Bone marrow (tissue), 2 donors: ENCODE data around the gene NPTX2.
"Not testable (repeated sequence)": the region's sequence is repeated elsewhere in the genome, so short reads cannot be mapped to it uniquely, and the experiment has no call there.

Source experiments
- DNase-seq, 2 donors: peaks; one replicate each; lab custom pipeline; 2025; lab: John Stamatoyannopoulos, UW

NPTX2 gene, protein sequence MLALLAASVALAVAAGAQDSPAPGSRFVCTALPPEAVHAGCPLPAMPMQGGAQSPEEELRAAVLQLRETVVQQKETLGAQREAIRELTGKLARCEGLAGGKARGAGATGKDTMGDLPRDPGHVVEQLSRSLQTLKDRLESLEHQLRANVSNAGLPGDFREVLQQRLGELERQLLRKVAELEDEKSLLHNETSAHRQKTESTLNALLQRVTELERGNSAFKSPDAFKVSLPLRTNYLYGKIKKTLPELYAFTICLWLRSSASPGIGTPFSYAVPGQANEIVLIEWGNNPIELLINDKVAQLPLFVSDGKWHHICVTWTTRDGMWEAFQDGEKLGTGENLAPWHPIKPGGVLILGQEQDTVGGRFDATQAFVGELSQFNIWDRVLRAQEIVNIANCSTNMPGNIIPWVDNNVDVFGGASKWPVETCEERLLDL

DNA sequence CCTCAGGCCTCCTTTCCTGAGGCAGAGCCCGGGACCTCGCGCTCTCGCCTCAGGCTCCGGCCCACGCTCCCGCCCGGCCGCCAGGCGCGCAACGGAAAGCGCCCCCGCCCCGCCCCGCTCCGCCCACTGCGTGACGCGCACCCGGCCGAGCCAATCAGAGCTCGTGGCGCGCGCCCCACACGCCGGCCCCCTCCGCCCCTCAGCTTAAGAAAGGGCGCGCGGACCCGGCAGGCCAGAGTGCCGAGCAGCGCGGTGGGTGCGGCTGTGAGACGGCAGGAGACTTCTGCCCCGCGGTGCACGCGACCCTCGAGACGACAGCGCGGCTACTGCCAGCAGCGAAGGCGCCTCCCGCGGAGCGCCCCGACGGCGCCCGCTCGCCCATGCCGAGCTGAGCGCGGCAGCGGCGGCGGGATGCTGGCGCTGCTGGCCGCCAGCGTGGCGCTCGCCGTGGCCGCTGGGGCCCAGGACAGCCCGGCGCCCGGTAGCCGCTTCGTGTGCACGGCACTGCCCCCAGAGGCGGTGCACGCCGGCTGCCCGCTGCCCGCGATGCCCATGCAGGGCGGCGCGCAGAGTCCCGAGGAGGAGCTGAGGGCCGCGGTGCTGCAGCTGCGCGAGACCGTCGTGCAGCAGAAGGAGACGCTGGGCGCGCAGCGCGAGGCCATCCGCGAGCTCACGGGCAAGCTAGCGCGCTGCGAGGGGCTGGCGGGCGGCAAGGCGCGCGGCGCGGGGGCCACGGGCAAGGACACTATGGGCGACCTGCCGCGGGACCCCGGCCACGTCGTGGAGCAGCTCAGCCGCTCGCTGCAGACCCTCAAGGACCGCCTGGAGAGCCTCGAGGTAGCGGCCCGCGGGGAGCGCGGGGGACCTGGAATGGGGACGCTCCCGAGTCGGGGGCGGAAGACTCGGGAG, at the start of gene NPTX2:
Gene NPTX2 (plus strand): TSS at position 235 of the 909 bp plus-strand sequence. CDS start 177 bp downstream, at position 412.
- no peak for DNase-seq

DNA sequence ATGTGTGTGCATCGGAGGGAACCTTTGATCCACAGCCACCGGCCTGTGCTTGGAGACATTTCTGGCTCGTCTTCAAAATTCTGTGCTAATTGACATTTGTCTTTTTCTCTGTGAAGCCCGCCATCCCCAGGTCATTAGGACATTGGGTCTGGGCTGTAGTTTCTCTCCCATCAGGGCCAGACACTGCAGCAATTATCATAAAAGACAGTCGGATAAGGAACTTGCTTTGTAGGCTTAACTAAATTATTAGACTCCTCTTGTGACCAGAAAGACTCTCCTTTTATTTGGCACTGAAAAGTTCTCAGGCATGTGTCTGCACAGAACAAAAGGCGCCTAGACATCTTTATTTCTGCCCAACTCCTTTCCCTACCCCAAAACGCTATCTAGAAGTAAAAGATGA, 49.1 kb upstream of the NPTX2 start:
- DNase-seq: no peak

DNA sequence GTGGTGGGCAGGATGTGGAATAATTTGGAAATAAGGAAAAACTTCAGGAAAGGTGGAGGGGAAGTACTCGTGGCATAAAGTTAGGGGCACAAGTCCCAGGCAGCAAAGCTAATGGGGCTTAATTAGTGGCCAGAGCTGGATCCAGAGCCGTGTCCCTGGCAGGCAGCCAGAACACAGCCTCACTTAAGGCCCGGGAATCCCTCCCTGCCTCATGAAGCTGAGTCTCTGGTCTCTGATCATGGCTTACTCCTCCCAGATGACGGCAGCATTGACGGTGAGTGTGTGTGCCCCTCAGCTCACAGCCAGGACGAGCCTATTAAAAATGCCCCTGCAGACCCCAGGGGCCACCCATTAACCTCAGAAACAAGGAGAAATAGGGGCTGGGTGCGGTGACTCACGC, 48.2 kb upstream of the NPTX2 start:
- DNase-seq: no peak

DNA sequence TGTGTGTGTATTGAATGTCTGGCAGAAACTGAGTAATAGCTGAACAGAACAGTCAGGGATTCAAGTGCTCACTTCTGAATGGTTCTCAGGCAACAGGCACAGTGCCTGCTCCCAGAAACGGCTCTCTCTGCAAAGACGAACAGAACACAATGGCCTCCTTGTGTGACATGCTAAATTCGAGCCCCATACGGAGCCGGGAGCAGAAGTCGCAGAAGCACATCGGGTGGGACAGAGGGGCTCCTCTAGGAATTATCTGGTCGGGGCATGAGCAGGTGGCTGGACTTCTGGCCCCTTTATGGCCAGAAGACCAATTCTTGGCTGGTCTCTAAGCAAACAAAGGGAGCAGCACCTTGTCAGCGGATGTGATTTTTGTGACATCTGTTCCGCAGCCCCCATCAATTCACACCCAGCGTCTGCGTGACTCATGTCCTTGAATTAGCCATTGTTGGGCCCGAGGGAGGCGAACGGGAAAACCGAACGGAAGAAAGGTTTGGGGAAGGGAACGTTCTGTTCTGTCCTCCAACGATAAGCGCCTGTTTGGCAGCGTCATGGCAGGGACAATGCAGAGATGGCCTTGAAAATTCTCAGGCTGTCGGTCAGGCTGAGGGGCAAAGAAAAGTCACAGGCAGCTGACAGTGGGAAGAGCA, 47.3 kb upstream of the NPTX2 start:
- no peak for DNase-seq

DNA sequence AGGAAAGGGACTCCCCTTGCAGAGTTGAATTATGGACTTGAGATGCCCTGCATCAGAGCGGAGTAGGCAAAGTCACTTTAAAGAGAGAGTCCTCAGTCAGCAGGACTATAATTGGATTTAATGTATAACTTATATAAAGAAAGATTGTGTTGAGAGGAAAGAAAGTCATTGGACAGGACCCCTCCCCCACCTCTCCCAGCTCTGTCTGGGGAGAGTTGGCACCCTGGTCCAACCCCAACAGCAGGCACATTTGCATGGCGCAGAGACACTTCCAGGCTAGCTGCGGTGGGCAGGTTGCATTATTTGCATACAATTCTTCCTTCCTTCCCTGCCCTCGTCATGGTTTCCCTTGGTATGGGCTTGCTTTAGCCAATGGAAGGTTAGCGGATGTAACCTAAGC, 46.1 kb upstream of the NPTX2 start:
- DNase-seq: no peak

DNA sequence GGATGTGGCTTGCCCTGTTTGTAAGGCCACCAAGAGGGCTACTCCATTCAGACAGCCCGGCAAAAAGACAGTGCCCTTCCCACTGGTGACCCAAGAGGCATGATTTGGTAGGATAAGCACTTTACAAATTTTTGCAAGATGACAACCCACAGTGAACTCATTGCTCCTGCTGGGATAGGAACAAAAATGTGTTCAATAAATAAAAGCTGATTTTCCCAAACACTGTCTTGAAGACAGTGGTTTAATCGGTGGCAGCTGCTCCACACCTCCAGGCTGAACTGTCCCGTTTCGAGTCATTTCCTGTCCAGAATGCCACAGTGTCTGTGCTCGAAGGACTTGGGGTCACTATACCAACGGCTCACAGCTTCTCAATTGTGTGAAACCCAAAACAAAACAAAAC, 45.1 kb upstream of the NPTX2 start:
- DNase-seq: no peak

DNA sequence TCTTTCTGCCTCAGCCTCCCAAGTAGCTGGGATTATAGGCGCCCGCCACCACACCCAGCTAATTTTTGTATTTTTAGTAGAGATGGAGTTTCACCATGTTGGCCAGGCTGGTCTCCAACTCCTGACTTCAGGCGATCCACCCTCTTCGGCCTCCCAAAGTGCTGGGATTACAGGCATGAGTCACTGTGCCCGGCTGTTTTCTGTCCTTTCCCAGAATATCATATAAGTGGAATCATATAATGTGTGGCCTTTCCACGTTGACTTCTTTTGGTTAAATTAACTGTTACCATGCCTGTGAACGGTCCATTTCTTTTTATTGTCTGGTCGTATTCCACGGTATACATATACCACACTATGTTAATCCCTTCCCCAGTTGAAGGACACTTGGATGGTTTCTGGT, 44.4 kb upstream of the NPTX2 start:
- not testable (repeated sequence) for DNase-seq

DNA sequence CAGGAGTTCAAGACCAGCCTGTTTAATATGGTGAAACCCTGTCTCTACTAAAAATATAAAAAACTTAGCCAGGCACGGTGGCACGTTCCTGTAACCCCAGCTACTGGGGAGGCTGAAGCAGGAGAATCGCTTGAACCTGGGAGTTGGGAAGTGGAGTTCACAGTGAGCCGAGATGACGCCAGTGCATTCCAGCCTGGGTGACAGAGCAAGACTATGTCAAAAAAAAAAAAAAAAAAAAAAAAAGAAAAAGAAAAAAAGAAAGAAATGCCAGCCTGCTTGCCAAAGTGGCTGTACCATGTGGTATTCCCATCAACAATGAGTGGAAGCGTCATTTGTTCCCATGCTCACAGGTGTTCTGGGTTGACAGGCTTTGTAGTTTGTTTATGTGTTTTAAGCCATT, 43.3 kb upstream of the NPTX2 start:
- no peak for DNase-seq

DNA sequence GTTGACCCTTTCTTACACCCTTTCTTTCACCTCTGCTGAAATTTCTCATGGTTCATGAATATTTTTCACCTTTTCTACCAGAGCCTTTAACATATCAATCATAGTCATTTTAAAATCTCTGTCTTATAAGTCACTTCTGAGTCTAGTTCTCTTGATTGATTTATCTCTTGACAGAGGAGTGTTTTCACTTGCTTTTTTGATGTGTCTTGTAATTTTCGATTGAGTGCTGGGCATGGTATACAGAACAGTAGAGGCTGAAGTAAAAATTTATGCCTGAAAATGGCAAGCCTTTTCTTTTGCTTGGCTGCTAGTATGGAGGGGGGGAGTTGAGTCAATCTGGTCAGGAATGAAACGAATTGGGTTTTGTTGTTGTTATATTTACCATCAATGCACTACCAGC, 41.2 kb upstream of the NPTX2 start:
- no peak for DNase-seq

DNA sequence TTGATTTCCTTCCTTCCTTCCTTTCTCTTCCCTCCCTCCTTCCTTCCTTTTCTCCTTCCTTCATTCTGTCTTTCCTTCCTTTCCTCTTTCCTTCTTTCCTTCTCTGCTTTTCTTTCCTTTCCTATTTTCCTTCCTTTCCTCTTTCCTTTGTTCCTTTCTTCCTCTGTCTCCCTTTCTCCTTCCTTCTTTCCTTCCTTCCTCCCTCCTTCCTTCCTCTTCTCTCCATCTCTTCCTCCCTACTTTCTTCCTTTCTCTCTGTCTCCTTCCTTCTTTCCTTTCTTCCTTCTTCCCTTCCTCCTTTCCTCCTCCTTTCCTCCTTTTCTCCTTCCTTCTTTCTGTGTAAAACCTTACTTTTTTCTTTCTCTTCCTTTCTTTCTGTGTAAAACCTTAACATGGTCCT, 32.3 kb upstream of the NPTX2 start:
- no peak for DNase-seq

DNA sequence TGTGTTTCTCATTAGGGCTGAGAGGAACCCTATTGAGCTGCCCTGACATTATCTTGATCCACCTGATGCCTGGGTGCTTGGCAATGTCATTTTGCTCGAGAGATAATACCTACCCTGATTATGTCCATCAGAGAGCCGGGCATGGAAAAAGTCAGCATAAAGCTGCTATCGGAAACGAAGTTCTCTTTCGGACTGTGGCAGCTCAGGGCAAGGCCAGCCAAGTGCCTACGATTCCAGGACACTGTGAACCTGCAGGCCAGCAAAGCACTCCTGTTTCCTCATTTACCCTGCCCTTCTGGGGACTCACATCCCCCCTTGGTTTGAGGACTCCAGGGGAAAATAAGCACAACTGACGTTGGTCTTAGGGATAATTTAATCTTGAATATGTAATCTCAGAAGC, 25.2 kb upstream of the NPTX2 start:
- DNase-seq: no peak

DNA sequence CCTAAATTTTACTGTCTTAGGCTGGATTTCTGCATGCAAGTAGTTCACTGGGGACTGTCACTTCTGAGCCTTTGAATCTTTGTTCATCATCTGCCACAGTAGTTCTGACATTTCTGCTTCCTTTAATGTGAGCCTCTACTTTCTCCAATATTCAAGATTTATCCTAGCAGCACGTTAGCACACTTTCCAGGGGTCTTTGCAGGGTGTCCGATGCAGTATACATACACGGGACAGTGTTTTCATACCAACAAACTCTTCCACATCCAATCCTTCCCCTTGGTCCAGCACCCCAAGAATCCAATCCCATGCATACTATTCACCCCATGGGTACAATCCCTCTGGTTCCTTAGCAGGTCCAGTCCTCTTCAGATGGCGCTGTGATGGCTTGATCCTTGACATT, 22.7 kb upstream of the NPTX2 start:
- DNase-seq: no peak

DNA sequence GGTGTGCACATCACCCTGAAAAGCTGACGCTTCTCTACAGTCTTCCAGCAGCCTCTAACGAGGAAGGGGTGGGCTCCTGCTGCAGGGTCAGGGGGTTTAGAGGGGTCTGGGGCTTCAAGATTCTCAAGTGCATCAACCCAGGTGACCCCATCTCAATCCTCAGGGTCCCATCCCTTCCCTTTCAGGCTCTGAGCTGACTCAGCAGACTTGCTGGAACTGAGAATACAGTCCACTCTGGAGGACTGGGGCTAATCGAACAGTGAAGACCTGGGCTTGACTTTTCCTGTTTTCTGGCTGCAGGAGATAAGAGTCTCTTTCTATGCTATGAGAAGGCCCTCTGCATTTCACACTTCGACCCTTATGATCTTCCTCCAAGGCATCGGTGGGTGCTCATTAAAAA, 22.3 kb upstream of the NPTX2 start:
- no peak for DNase-seq

DNA sequence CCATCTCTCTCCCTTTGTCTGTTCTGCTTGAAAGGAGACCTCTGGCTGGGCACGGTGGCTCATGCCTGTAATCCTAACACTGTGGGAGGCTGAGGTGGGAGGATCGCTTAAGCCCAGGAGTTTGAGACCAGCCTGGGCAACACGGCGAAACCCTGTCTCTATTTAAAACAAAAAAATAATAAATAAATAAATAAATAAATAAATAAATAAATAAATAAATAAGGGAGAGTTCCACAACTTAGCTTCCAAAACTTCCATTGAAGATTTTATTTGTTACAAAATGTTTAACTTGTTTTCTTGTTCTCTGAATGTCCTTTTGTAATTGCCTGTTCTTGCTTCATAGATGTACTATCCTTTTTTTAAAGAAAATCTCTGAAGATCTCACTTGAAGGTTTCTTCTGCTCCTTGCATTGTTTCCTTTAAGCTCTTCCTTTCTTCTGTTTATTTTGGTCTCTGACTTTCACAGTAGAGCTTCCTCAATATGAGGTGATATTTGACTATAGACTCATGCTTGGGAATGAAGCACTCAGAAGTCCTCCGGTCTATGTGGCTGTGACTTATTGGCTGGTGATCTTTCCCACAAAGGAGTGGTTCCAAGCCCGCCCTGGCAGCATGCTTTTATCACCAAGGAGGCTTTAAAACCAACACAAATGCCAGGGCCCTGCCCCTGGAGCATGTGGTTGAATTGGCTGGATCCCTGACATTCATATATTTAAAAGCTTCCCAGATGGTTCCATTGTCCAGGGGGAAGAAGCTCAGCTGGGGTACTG, 18.1 kb upstream of the NPTX2 start:
- DNase-seq: no peak

DNA sequence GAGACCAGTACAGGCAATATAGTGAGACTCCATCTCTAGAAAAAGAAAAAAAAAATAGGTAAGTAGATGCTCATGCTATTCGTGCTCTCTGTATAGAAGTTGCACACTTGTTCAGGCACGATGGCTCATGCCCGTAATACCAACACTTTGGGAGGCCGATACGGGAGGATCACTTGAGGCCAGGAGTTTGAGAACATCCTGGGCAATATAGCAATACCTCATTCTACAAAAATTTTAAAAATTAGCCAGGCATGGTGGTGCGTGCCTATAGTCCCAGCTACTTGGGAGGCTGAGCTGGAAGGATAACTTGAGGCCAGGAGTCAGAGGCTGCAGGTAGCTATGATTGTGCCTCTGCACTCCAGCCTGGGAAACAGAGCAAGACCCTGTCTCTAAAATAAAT, 17.2 kb upstream of the NPTX2 start:
- DNase-seq: no peak

DNA sequence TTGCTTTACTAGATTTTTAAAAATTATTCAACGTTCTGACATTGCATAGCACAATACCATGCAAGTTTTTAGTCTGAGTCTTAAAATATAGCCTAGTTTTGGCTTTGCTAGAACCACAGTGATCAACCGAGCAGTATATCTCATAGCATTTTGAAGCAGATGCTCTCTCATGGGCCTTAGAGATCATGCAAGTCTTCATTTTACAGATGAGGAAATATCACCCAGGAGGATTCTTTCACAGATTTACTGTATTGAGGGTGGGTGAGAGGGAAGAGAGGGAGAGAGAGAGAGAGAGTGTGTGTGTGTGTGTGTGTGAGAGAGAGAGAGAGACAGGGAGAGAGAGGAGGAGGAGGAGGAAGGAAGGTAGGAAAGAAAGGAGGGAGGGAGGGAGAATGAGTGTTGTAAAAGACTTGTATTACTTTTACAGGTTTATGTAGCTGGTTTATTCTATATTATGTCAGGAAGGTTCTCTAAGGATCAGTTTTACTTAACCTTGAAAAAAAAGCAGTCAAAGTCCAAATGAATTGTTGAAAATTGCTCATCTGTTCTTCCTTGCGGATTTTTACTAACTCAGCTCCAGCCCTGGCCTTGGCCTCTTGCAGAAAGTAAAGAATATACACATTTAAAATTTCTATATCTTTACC, 14.2 kb upstream of the NPTX2 start:
- DNase-seq: no peak

DNA sequence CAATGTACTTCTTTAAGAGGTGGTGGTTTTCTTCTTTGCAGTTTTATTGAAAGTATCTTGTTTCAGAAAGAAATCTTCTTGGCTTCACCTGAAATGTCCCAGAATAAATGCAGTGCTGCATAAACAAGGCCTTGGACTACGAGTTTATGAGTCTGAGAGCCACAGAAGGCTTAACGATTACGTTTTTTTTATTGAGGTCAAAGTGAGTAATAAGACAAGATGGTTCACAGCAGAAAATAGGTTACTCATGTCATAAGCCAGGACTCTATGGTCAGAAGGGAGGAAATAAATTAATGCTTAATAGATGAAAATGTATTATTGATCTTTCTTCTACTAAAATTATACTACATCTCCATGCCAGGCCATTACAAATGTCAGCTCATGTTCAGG, 13.7 kb upstream of the NPTX2 start:
- no peak for DNase-seq

DNA sequence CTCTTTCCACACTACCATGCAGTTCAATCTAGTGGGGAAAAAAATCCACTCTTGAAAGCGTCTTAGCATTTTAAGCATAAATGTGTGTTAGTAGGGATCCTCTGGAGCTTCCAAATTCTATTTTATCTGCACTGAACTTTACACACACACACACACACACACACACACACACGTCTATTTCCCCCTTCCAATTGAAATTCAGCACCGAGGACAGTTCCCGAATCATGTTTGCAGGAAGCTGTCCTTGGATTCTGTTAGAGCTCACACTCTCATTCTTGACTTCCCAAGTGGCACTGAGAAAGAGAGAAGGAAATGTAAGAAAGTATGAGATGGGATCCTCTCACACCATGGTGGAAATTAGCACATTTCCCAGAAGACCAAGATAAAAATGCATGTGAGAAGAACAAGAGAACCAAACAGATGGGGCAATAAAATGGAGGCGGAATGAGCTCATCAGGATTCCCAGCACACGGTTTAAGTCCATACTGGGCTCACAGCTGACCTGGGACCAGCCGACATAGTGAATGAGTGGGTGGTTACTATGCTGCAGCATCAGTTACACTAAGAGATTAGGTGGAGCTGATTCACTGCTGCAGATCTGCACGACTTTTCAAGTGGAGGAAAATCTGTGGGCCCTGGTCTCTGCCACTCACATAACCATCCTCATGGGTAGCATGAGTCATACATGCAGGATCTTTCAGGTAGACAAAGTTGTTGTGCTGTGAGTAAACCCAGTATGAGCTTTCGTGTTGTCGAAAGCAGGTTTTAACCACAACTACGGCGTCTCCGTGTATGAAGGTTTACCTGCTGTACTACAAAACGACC, 3.3 kb upstream of the NPTX2 start:
- no peak for DNase-seq

DNA sequence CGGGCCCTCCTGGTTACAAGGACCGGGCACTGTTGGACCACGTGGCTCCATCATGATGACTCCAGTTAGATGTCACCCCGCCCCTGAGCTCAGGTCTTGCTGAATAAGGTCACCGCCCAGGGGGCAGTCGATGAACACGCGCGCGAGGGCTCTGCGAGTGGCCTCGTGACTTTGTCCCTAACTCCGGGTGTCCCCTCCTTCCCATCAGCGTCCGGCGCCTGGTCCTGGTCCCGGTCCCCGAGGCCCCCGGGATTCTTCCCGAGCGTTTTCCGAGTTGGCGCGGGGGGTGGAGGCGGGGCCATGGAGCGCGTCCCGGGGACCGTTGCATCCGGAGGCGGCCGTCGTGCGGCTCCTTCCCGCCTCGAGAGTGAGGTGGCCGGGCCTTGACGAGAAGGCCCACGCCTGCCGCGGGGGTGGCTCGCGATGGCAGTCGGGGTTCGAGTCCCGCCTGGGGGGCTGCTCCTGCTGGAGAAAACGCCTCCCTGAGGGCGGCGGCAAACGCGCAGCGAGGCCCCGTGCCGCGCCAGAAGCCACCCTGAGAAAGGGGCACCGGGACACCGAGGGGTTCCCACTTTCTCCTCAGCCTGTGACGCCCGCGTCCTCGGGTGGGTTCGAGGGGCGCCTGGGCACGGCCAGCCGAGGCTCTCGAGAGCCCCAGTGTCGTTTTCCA, 569 bp upstream of the NPTX2 start:
- no peak for DNase-seq

DNA sequence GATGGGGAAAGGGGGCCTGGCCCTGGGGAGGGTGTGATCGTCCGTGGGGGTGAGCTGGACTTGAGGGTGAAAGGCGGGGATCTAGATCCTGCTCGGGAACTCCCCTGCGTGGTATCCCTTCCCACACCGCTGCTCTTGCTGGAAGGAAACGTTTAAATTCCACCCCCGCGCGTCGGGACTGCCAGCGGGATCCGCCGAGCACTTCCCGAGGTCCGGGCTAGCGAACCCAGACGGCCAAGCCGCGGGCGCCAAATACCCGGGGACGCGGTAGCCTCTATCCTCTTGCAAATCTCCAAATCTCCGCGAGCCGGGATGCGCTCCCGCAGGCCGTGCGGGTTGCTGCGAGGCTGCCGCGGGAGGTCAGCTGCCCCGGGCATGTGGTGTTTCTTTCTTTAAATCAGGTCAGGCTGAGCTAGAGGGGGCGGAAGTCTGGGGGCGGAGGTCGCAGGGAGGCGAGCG, 904 bp downstream of the NPTX2 start:
- DNase-seq: no peak
